HepG2 (cell line): Measurements from ENCODE around the gene EXOC3L2. TPM values are rescaled to one million over a fixed set of nuclear protein-coding genes. Genes with fewer than 3 reads are reported as not detected.
A peak's percentile ranks its signal among the peaks of the same experiment; 100 is the strongest.

ENCODE experiments used
- ARID2 ChIP-seq: sonication (generic); formaldehyde crosslinking; IDR thresholded peaks from 2 replicates; pipeline ENCODE4 v1.8.1; 2022; ENCODE audit warnings: mild to moderate bottlenecking, missing genetic modification reagents, borderline replicate concordance
- BCL3 ChIP-seq: sonication (generic); formaldehyde crosslinking; IDR thresholded peaks from 2 replicates; pipeline ENCODE4 v1.5.1; 2020; ENCODE audit warnings: mild to moderate bottlenecking, missing genetic modification reagents, moderate library complexity
- CREM ChIP-seq, 2 experiments: sonication (generic) in 1 of 2; formaldehyde crosslinking in 1 of 2; IDR thresholded peaks; 2 replicates each; pipeline versions ENCODE4 v1.4.0 to v1.6.1; 2016 to 2020; ENCODE audit warnings: antibody characterized with exemption in 1 of 2, mild to moderate bottlenecking in 1 of 2, missing genetic modification reagents in 1 of 2
- ELF4 ChIP-seq: sonication (generic); formaldehyde crosslinking; IDR thresholded peaks from 2 replicates; pipeline ENCODE4 v1.5.0; 2020; ENCODE audit warnings: missing genetic modification reagents, mild to moderate bottlenecking, moderate library complexity, borderline replicate concordance
- FOXK1 ChIP-seq: sonication (generic); formaldehyde crosslinking; IDR thresholded peaks from 2 replicates; pipeline ENCODE4 v1.4.0; 2020; ENCODE audit warnings: low read depth, missing genetic modification reagents, borderline replicate concordance
- FOXK2 ChIP-seq: fragments of 450-650 bp; IDR thresholded peaks from 2 replicates; pipeline ENCODE4 v1.6.1; 2016
- NCOA1 ChIP-seq: sonication (generic); formaldehyde crosslinking; IDR thresholded peaks from 2 replicates; pipeline ENCODE4 v1.9.0; 2021; ENCODE audit warnings: missing genetic modification reagents
- NFYB ChIP-seq: sonication (generic); formaldehyde crosslinking; IDR thresholded peaks from 2 replicates; pipeline ENCODE4 v1.4.0; 2020; ENCODE audit warnings: missing genetic modification reagents
- NR2C2 ChIP-seq: sonication (generic); formaldehyde crosslinking; IDR thresholded peaks from 2 replicates; pipeline ENCODE4 v1.4.0; 2020; ENCODE audit warnings: missing genetic modification reagents, mild to moderate bottlenecking, moderate library complexity, borderline replicate concordance
- ZMAT3 ChIP-seq: sonication (generic); formaldehyde crosslinking; conservative IDR thresholded peaks from 2 replicates; pipeline ENCODE4 v1.7.0; 2021; ENCODE audit warnings: missing genetic modification reagents
- ZNF776 ChIP-seq: sonication (generic); formaldehyde crosslinking; IDR thresholded peaks from 2 replicates; pipeline ENCODE4 v1.4.0; 2020; ENCODE audit warnings: mild to moderate bottlenecking, missing genetic modification reagents
- ZNF781 ChIP-seq: sonication (generic); formaldehyde crosslinking; IDR thresholded peaks from 2 replicates; pipeline ENCODE4 v1.5.1; 2020; ENCODE audit warnings: borderline replicate concordance, mild to moderate bottlenecking, missing genetic modification reagents; ENCODE audit errors: not compliant biosample characterization
- polyA plus RNA-seq, 8 experiments: library from polyadenylated mRNA; depleted of rRNA in 3 of 8; stranded (reverse) in 7 of 8; unstranded in 1 of 8; fragments of >200 nt; fragmentation: Illumina TruSeq in 4 of 8; extraction: Trizol in 4 of 8; gene quantifications; 2 replicates each; pipeline versions ENCODE4 v1.2.1 to v1.2.3, GENCODE V29; 2011 to 2016; ENCODE audit warnings: low read depth in 4 of 8, missing spikeins in 1 of 8, mixed read lengths in 1 of 8; ENCODE audit not compliant: insufficient read depth in 1 of 8
- total RNA-seq, 5 experiments: library from RNA; depleted of rRNA; stranded (reverse); fragments of >200 nt; fragmentation: Illumina TruSeq; extraction: Trizol; gene quantifications; 2 replicates each; pipeline ENCODE4 v1.2.3, GENCODE V29; 2016; ENCODE audit warnings: low read depth in 1 of 5
- TF ChIP-seq, protein P1 (sequence below): sonication (generic); formaldehyde crosslinking; IDR thresholded peaks from 2 replicates; pipeline ENCODE4 v1.4.0; 2020; ENCODE audit warnings: missing genetic modification reagents
- TF ChIP-seq, protein P2 (sequence below): sonication (generic); formaldehyde crosslinking; IDR thresholded peaks from 2 replicates; pipeline ENCODE4 v1.4.0; 2020; ENCODE audit warnings: missing genetic modification reagents
- TF ChIP-seq, protein P3 (sequence below): sonication (generic); formaldehyde crosslinking; IDR thresholded peaks from 2 replicates; pipeline ENCODE4 v1.4.0; 2020; ENCODE audit warnings: missing genetic modification reagents
- TF ChIP-seq, protein P4 (sequence below): IDR thresholded peaks from 2 replicates; pipeline ENCODE4 v1.6.1; 2016

EXOC3L2 gene
- total and polyA plus RNA-seq, 2 of the 13 experiments (the other 11 are each of a cell fraction or from before 2014, with no cell fraction given): 0.21 TPM; not detected in 1

DNA sequence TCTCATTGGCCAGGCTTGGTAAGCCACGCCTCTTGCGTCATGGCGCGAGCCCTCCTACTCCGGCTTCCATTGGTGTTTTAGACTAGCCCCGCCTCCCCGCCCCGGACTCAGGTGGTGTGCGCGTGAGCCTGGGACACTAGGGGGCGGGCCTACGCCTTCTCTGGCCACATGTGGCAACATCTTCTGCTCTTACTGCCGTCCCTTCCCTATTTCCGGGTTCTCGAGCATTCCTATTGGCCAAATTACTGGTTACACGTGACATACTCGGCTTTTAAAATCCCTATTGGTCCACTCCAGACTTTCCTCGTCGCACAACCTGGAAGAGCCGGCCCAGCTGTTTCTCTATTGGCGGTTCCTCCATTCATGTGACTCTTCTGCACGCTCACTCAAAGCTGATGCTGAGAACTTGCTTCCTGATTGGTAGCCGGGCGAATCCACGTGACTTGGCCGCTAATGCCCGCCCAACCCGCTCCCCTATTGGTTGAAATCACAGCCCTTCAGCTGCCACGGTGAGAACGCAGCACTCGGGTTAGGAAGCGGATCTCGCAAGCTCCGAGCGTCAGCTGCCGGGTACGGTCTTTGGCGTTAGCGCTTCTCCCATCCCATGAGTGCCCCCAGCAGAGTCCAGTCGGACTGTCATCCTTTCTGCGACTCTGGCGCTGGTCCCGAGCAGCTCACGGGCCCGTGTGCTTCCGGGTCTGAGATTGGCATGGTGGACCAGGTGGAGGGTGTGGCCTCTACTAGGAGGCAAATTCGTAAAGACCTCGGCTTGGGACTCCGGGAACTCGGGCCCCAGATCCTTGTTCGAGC, 66.7 kb downstream of the EXOC3L2 start, which contains the start of gene BLOC1S3 (continued):
- TF ChIP-seq BCL3 (peak; percentile 21; the same call in 1 of the 2 replicates), CREM (IDR thresholded peaks at IDR 0.05) (peak; percentile 96), CREM (CRISPR knock-in tag; IDR thresholded peaks at IDR 0.05) (no peak), FOXK1 (CRISPR knock-in tag) (peak; percentile 79; the same call in 1 of the 2 replicates), ZNF776 (CRISPR knock-in tag) (0 out of 2 replicates have a peak, but pooled peaks have one; percentile 9), NCOA1 (CRISPR knock-in tag) (no peak), FOXK2 (peak; percentile 93), NFYB (CRISPR knock-in tag) (peak; percentile 90), ARID2 (no peak), ZNF781 (CRISPR knock-in tag) (peak; percentile 14), ZMAT3 (0 out of 2 replicates have a peak, but pooled peaks have one; percentile 61), NR2C2 (CRISPR knock-in tag) (peak; percentile 13; the same call in 1 of the 2 replicates), ELF4 (CRISPR knock-in tag) (peak; percentile 87; the same call in 1 of the 2 replicates)
- TF ChIP-seq, protein P1, sequence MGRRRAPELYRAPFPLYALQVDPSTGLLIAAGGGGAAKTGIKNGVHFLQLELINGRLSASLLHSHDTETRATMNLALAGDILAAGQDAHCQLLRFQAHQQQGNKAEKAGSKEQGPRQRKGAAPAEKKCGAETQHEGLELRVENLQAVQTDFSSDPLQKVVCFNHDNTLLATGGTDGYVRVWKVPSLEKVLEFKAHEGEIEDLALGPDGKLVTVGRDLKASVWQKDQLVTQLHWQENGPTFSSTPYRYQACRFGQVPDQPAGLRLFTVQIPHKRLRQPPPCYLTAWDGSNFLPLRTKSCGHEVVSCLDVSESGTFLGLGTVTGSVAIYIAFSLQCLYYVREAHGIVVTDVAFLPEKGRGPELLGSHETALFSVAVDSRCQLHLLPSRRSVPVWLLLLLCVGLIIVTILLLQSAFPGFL: no peak
- TF ChIP-seq, protein P2, sequence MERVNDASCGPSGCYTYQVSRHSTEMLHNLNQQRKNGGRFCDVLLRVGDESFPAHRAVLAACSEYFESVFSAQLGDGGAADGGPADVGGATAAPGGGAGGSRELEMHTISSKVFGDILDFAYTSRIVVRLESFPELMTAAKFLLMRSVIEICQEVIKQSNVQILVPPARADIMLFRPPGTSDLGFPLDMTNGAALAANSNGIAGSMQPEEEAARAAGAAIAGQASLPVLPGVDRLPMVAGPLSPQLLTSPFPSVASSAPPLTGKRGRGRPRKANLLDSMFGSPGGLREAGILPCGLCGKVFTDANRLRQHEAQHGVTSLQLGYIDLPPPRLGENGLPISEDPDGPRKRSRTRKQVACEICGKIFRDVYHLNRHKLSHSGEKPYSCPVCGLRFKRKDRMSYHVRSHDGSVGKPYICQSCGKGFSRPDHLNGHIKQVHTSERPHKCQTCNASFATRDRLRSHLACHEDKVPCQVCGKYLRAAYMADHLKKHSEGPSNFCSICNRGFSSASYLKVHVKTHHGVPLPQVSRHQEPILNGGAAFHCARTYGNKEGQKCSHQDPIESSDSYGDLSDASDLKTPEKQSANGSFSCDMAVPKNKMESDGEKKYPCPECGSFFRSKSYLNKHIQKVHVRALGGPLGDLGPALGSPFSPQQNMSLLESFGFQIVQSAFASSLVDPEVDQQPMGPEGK: no peak
- TF ChIP-seq, protein P3, sequence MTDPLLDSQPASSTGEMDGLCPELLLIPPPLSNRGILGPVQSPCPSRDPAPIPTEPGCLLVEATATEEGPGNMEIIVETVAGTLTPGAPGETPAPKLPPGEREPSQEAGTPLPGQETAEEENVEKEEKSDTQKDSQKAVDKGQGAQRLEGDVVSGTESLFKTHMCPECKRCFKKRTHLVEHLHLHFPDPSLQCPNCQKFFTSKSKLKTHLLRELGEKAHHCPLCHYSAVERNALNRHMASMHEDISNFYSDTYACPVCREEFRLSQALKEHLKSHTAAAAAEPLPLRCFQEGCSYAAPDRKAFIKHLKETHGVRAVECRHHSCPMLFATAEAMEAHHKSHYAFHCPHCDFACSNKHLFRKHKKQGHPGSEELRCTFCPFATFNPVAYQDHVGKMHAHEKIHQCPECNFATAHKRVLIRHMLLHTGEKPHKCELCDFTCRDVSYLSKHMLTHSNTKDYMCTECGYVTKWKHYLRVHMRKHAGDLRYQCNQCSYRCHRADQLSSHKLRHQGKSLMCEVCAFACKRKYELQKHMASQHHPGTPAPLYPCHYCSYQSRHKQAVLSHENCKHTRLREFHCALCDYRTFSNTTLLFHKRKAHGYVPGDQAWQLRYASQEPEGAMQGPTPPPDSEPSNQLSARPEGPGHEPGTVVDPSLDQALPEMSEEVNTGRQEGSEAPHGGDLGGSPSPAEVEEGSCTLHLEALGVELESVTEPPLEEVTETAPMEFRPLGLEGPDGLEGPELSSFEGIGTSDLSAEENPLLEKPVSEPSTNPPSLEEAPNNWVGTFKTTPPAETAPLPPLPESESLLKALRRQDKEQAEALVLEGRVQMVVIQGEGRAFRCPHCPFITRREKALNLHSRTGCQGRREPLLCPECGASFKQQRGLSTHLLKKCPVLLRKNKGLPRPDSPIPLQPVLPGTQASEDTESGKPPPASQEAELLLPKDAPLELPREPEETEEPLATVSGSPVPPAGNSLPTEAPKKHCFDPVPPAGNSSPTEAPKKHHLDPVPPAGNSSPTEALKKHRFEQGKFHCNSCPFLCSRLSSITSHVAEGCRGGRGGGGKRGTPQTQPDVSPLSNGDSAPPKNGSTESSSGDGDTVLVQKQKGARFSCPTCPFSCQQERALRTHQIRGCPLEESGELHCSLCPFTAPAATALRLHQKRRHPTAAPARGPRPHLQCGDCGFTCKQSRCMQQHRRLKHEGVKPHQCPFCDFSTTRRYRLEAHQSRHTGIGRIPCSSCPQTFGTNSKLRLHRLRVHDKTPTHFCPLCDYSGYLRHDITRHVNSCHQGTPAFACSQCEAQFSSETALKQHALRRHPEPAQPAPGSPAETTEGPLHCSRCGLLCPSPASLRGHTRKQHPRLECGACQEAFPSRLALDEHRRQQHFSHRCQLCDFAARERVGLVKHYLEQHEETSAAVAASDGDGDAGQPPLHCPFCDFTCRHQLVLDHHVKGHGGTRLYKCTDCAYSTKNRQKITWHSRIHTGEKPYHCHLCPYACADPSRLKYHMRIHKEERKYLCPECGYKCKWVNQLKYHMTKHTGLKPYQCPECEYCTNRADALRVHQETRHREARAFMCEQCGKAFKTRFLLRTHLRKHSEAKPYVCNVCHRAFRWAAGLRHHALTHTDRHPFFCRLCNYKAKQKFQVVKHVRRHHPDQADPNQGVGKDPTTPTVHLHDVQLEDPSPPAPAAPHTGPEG (CRISPR knock-in tag): no peak
- TF ChIP-seq, protein P4, sequence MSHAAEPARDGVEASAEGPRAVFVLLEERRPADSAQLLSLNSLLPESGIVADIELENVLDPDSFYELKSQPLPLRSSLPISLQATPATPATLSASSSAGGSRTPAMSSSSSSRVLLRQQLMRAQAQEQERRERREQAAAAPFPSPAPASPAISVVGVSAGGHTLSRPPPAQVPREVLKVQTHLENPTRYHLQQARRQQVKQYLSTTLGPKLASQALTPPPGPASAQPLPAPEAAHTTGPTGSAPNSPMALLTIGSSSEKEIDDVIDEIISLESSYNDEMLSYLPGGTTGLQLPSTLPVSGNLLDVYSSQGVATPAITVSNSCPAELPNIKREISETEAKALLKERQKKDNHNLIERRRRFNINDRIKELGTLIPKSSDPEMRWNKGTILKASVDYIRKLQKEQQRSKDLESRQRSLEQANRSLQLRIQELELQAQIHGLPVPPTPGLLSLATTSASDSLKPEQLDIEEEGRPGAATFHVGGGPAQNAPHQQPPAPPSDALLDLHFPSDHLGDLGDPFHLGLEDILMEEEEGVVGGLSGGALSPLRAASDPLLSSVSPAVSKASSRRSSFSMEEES: peak; percentile 79
